NB4 (cell line): Measurements from ENCODE around the gene VAPB.

Experiments
- DNase-seq: peaks from one replicate; pipeline ENCODE4 v3.0.0; 2010; ENCODE audit warnings: low read depth
- H3K4me3 ChIP-seq: one replicate; pipeline ENCODE4 v1.5.1; 2011; ENCODE audit warnings: mild to moderate bottlenecking, low read depth, low read length, moderate library complexity
- CTCF ChIP-seq: IDR thresholded peaks from one replicate; pipeline ENCODE4 v1.5.1; 2012; ENCODE audit warnings: low read depth, low read length
- MAX ChIP-seq: IDR thresholded peaks from 2 replicates; pipeline ENCODE4 v1.6.1; 2011; ENCODE audit warnings: low read depth, low read length
- MYC ChIP-seq: IDR thresholded peaks from 2 replicates; pipeline ENCODE4 v1.6.1; 2011; ENCODE audit warnings: low read depth, low read length
- POLR2A ChIP-seq: IDR thresholded peaks from 2 replicates; pipeline ENCODE4 v1.6.1; 2011; ENCODE audit warnings: mild to moderate bottlenecking; ENCODE audit not compliant: insufficient read length; ENCODE audit errors: extremely low read depth

The VAPB gene

GRCh38 chr20:58500256-58500655 lies 111.2 kb downstream of the VAPB start:
- TF ChIP-seq MYC: no peak
- no peak for TF ChIP-seq POLR2A
- no peak for TF ChIP-seq CTCF
- no peak for TF ChIP-seq MAX
- H3K4me3 ChIP-seq: no peak overlapping the region
- no peak for DNase-seq
